T-helper 1 cell treated with Interleukin-12 subunit alpha and Interleukin-12 subunit beta and Interleukin-4 antibody, amounts not matched to agents 30 μg/mL and 1 μg/mL, for 36 hours (primary cell): ENCODE measurements around the gene C1orf35.

Experiments used
- H3K27ac Mint-ChIP-seq: one replicate; pipeline ENCODE4 v1.8.0; 2021; ENCODE audit warnings: mild to moderate bottlenecking, mixed read lengths
- H3K27me3 Mint-ChIP-seq: one replicate; pipeline ENCODE4 v1.8.0; 2021; ENCODE audit warnings: low read depth, mixed read lengths
- H3K36me3 Mint-ChIP-seq: one replicate; pipeline ENCODE4 v1.8.0; 2021; ENCODE audit warnings: low read depth, mixed read lengths
- H3K4me1 Mint-ChIP-seq: one replicate; pipeline ENCODE4 v1.8.0; 2021; ENCODE audit warnings: low read depth, mixed read lengths
- H3K4me3 Mint-ChIP-seq: one replicate; pipeline ENCODE4 v1.8.0; 2021; ENCODE audit warnings: mild to moderate bottlenecking, moderate library complexity, mixed read lengths
- H3K9me3 Mint-ChIP-seq: one replicate; pipeline ENCODE4 v1.8.0; 2021; ENCODE audit warnings: mixed read lengths

C1orf35 gene

GRCh38 chr1:228102791-228103620 lies at the start of gene C1orf35:
C1orf35 (minus strand) TSS chr1:228103325; CDS start chr1:228103227, 98 bp downstream.
- Mint-ChIP-seq H3K27ac (peak within 1 kb of the TSS; percentile 92), H3K27me3 (no peaks in the 10 kb centered on the region), H3K9me3 (no peaks in the 10 kb centered on the region), H3K36me3 (peaks cover 17% of the 10 kb centered on the region), H3K4me3 (peak within 1 kb of the TSS; percentile 93), H3K4me1 (peaks cover 9% of the 10 kb centered on the region)

- H3K27me3 Mint-ChIP-seq = no peaks in the 10 kb centered on the region
- peaks cover 2% of the 10 kb centered on the region for H3K4me1 Mint-ChIP-seq
- no peaks in the 10 kb centered on the region for H3K36me3 Mint-ChIP-seq
- no peak overlapping the region for H3K4me3 Mint-ChIP-seq
- no peaks in the 10 kb centered on the region for H3K9me3 Mint-ChIP-seq
- peak overlapping the region; percentile 31 for H3K27ac Mint-ChIP-seq
These were observed 49.8 kb upstream of the C1orf35 start for GRCh38 chr1:228152918-228153258.

GRCh38 chr1:228152097-228152917 lies 49.2 kb upstream of the C1orf35 start:
- no peaks in the 10 kb centered on the region for H3K36me3 Mint-ChIP-seq
- peaks cover 2% of the 10 kb centered on the region for H3K4me1 Mint-ChIP-seq
- no peaks in the 10 kb centered on the region for H3K9me3 Mint-ChIP-seq
- H3K4me3 Mint-ChIP-seq = no peak overlapping the region
- H3K27me3 Mint-ChIP-seq = no peaks in the 10 kb centered on the region
- peak overlapping the region; percentile 31 for H3K27ac Mint-ChIP-seq

GRCh38 chr1:228151180-228151925 lies 48.2 kb upstream of the C1orf35 start:
- Mint-ChIP-seq H3K4me3 (no peak overlapping the region), H3K27ac (no peak overlapping the region), H3K9me3 (no peaks in the 10 kb centered on the region), H3K36me3 (no peaks in the 10 kb centered on the region), H3K4me1 (peaks cover 2% of the 10 kb centered on the region), H3K27me3 (no peaks in the 10 kb centered on the region)

- Mint-ChIP-seq H3K4me3 (no peak overlapping the region), H3K36me3 (no peaks in the 10 kb centered on the region), H3K27me3 (no peaks in the 10 kb centered on the region), H3K4me1 (peaks cover 2% of the 10 kb centered on the region), H3K27ac (no peak overlapping the region), H3K9me3 (no peaks in the 10 kb centered on the region)
These were observed 47.5 kb upstream of the C1orf35 start for GRCh38 chr1:228150461-228151179.

- Mint-ChIP-seq H3K27ac (no peak overlapping the region), H3K4me1 (peaks cover 2% of the 10 kb centered on the region), H3K36me3 (no peaks in the 10 kb centered on the region), H3K4me3 (no peak overlapping the region), H3K9me3 (no peaks in the 10 kb centered on the region), H3K27me3 (no peaks in the 10 kb centered on the region)
These were observed 47.0 kb upstream of the C1orf35 start for GRCh38 chr1:228150120-228150460.

GRCh38 chr1:228149406-228150119 lies 46.4 kb upstream of the C1orf35 start, which contains the start of gene GJC2:
GJC2 (plus strand) TSS chr1:228149930; CDS start chr1:228157759, 7,829 bp downstream.
- Mint-ChIP-seq H3K36me3 (no peaks in the 10 kb centered on the region), H3K27ac (no peak within 1 kb of the TSS), H3K4me1 (peaks cover 1% of the 10 kb centered on the region), H3K27me3 (no peaks in the 10 kb centered on the region), H3K4me3 (no peak within 1 kb of the TSS), H3K9me3 (no peaks in the 10 kb centered on the region)

GRCh38 chr1:228148935-228149405 lies 45.8 kb upstream of the C1orf35 start:
- Mint-ChIP-seq H3K27me3 (no peaks in the 10 kb centered on the region), H3K4me3 (no peak overlapping the region), H3K36me3 (no peaks in the 10 kb centered on the region), H3K4me1 (peaks cover 1% of the 10 kb centered on the region), H3K9me3 (no peaks in the 10 kb centered on the region), H3K27ac (no peak overlapping the region)

- Mint-ChIP-seq H3K36me3 (no peaks in the 10 kb centered on the region), H3K27me3 (no peaks in the 10 kb centered on the region), H3K9me3 (no peaks in the 10 kb centered on the region), H3K4me1 (peaks cover 8% of the 10 kb centered on the region), H3K4me3 (no peak overlapping the region), H3K27ac (no peak overlapping the region)
These were observed 45.2 kb upstream of the C1orf35 start for GRCh38 chr1:228148196-228148861.

- Mint-ChIP-seq H3K27me3 (no peaks in the 10 kb centered on the region), H3K36me3 (no peaks in the 10 kb centered on the region), H3K4me3 (no peak overlapping the region), H3K4me1 (peaks cover 11% of the 10 kb centered on the region), H3K27ac (no peak overlapping the region), H3K9me3 (no peaks in the 10 kb centered on the region)
These were observed 44.6 kb upstream of the C1orf35 start for GRCh38 chr1:228147768-228148167.

GRCh38 chr1:228147151-228147693 lies 44.1 kb upstream of the C1orf35 start:
- no peak overlapping the region for H3K4me3 Mint-ChIP-seq
- H3K27ac Mint-ChIP-seq = no peak overlapping the region
- no peaks in the 10 kb centered on the region for H3K36me3 Mint-ChIP-seq
- peaks cover 11% of the 10 kb centered on the region for H3K4me1 Mint-ChIP-seq
- H3K27me3 Mint-ChIP-seq = no peaks in the 10 kb centered on the region
- H3K9me3 Mint-ChIP-seq = no peaks in the 10 kb centered on the region

- H3K27ac Mint-ChIP-seq = no peak overlapping the region
- no peaks in the 10 kb centered on the region for H3K27me3 Mint-ChIP-seq
- no peaks in the 10 kb centered on the region for H3K36me3 Mint-ChIP-seq
- peaks cover 17% of the 10 kb centered on the region for H3K4me1 Mint-ChIP-seq
- H3K9me3 Mint-ChIP-seq = no peaks in the 10 kb centered on the region
- no peak overlapping the region for H3K4me3 Mint-ChIP-seq
These were observed 43.5 kb upstream of the C1orf35 start for GRCh38 chr1:228146417-228147150.
